ENCODE measurements around the gene STARD13. TPM values are rescaled to one million over a fixed set of nuclear protein-coding genes. Genes with fewer than 3 reads are reported as not detected.

The STARD13 gene
- total and polyA plus RNA-seq, 4 donors, result 2.7 to 15.3 (median 5.7) TPM

DNA sequence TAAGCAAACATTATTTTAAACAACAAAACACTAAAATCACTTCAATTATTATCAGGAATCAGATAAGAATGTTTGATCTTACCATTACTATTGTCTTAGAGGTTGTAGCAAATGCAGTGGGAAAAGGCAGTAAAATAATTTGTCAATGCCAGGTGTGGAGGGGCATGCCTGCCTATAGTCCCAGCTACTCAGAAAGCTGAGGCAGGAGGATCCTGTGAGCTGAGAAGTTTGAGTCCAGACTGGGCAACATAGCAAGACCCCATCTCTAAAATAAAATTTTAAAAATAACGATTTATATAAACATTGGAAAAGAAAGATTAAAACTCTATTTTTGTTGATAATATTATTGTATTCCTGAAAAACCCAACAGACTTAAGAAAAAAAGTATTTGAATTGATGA, 202.5 kb downstream of the STARD13 start:
- H3K9ac ChIP-seq (ENCODE audit: low read depth in 1 of 2, low read length in 2 of 2), result no peak overlapping the region
- no peak for DNase-seq (ENCODE audit: low spot score)

GRCh38 chr13:33081666-33082065, 203.9 kb downstream of the STARD13 start:
- no peak overlapping the region for H3K4me3 ChIP-seq (ENCODE audit: low read depth in 1 of 3, low read length in 3 of 3)
- no peak overlapping the region for H3K9ac ChIP-seq (ENCODE audit: low read depth in 1 of 2, low read length in 2 of 2)
- H3K27ac ChIP-seq (ENCODE audit: low read depth in 1 of 2, low read length in 2 of 2), result no peak overlapping the region
- TF ChIP-seq SP1 (IDR thresholded peaks at IDR 0.05) (no peak), NR2F2 (IDR thresholded peaks at IDR 0.05) (no peak), GABPA (IDR thresholded peaks at IDR 0.05 in 1 of 2, conservative IDR thresholded peaks at IDR 0.05 in 1 of 2) (no peak), RAD21 (IDR thresholded peaks at IDR 0.05) (no peak), ATF3 (IDR thresholded peaks at IDR 0.05) (no peak), YY1 (IDR thresholded peaks at IDR 0.05) (no peak)
- TF ChIP-seq, protein P1, sequence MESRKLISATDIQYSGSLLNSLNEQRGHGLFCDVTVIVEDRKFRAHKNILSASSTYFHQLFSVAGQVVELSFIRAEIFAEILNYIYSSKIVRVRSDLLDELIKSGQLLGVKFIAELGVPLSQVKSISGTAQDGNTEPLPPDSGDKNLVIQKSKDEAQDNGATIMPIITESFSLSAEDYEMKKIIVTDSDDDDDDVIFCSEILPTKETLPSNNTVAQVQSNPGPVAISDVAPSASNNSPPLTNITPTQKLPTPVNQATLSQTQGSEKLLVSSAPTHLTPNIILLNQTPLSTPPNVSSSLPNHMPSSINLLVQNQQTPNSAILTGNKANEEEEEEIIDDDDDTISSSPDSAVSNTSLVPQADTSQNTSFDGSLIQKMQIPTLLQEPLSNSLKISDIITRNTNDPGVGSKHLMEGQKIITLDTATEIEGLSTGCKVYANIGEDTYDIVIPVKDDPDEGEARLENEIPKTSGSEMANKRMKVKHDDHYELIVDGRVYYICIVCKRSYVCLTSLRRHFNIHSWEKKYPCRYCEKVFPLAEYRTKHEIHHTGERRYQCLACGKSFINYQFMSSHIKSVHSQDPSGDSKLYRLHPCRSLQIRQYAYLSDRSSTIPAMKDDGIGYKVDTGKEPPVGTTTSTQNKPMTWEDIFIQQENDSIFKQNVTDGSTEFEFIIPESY (IDR thresholded peaks at IDR 0.05), result no peak
- WGBS, result 59% methylated on average over 1 of the region's 1 CpG
- H3K27me3 ChIP-seq (ENCODE audit: control insufficient read depth in 4 of 4, insufficient read depth in 4 of 4, low read length in 3 of 4), result no peaks in the 10 kb centered on the region
- no peaks in the 10 kb centered on the region for H3K9me3 ChIP-seq (ENCODE audit: control insufficient read depth in 4 of 4, low read length in 3 of 4)
- H3K36me3 ChIP-seq (ENCODE audit: control insufficient read depth in 4 of 4, insufficient read depth in 3 of 4, low read depth in 1 of 4, low read length in 3 of 4), result no peaks in the 10 kb centered on the region
- no peak for DNase-seq (ENCODE audit: low spot score)
- H3K4me1 ChIP-seq (ENCODE audit: control insufficient read depth in 4 of 4, insufficient read depth in 4 of 4, low read length in 3 of 4), result no peaks in the 10 kb centered on the region

More for the DNA sequence above, 202.5 kb downstream of the STARD13 start:
- 91% methylated on average over 1 of the region's 1 CpG for WGBS
- TF ChIP-seq CTCF (IDR thresholded peaks at IDR 0.05; ENCODE audit: low read depth, low read length, missing input control), result no peak
- TF ChIP-seq HNF4A (conservative IDR thresholded peaks at IDR 0.05), result no peak
- TF ChIP-seq, protein P2, sequence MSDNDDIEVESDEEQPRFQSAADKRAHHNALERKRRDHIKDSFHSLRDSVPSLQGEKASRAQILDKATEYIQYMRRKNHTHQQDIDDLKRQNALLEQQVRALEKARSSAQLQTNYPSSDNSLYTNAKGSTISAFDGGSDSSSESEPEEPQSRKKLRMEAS (IDR thresholded peaks at IDR 0.05), result no peak
- TF ChIP-seq SP1 (IDR thresholded peaks at IDR 0.05), result no peak
- no peak for TF ChIP-seq FOXA1 (IDR thresholded peaks at IDR 0.05)
- TF ChIP-seq NR2F2 (IDR thresholded peaks at IDR 0.05), result no peak
- TF ChIP-seq RXRA (IDR thresholded peaks at IDR 0.05), result no peak
- TF ChIP-seq EGR1 (IDR thresholded peaks at IDR 0.05; ENCODE audit: low read depth in 2 of 2), result no peak
- no peak for TF ChIP-seq HNF4G (IDR thresholded peaks at IDR 0.05)
- TF ChIP-seq RAD21 (IDR thresholded peaks at IDR 0.05), result no peak
- Histone ChIP-seq H3K4me1 (ENCODE audit: control insufficient read depth in 4 of 4, insufficient read depth in 4 of 4, low read length in 3 of 4) (no peaks in the 10 kb centered on the region), H3K27me3 (ENCODE audit: control insufficient read depth in 4 of 4, insufficient read depth in 4 of 4, low read length in 3 of 4) (no peaks in the 10 kb centered on the region), H3K27ac (ENCODE audit: low read depth in 1 of 2, low read length in 2 of 2) (no peak overlapping the region), H3K36me3 (ENCODE audit: control insufficient read depth in 4 of 4, insufficient read depth in 3 of 4, low read depth in 1 of 4, low read length in 3 of 4) (no peaks in the 10 kb centered on the region), H3K4me3 (ENCODE audit: low read depth in 1 of 3, low read length in 3 of 3) (no peak overlapping the region), H3K9me3 (ENCODE audit: control insufficient read depth in 4 of 4, low read length in 3 of 4) (no peaks in the 10 kb centered on the region)

GRCh38 chr13:33080972-33081590, 204.5 kb downstream of the STARD13 start:
- H3K4me1 ChIP-seq (ENCODE audit: control insufficient read depth in 4 of 4, insufficient read depth in 4 of 4, low read length in 3 of 4), result no peaks in the 10 kb centered on the region
- no peaks in the 10 kb centered on the region for H3K36me3 ChIP-seq (ENCODE audit: control insufficient read depth in 4 of 4, insufficient read depth in 3 of 4, low read depth in 1 of 4, low read length in 3 of 4)
- H3K9ac ChIP-seq (ENCODE audit: low read depth in 1 of 2, low read length in 2 of 2), result no peak overlapping the region
- no peak overlapping the region for H3K27ac ChIP-seq (ENCODE audit: low read depth in 1 of 2, low read length in 2 of 2)
- WGBS, result 65% methylated on average over 5 of the region's 5 CpGs
- no peak for DNase-seq (ENCODE audit: low spot score)
- TF ChIP-seq, protein P2 (IDR thresholded peaks at IDR 0.05), result no peak
- TF ChIP-seq NR2F2 (IDR thresholded peaks at IDR 0.05), result no peak
- TF ChIP-seq, protein P1 (IDR thresholded peaks at IDR 0.05), result no peak
- no peak for TF ChIP-seq TAF1 (conservative IDR thresholded peaks at IDR 0.05)
- no peak for TF ChIP-seq JUND (IDR thresholded peaks at IDR 0.05)
- TF ChIP-seq HNF4G (IDR thresholded peaks at IDR 0.05), result no peak
- no peak for TF ChIP-seq HNF4A (conservative IDR thresholded peaks at IDR 0.05)
- TF ChIP-seq GABPA (IDR thresholded peaks at IDR 0.05 in 1 of 2, conservative IDR thresholded peaks at IDR 0.05 in 1 of 2), result no peak
- no peak for TF ChIP-seq EGR1 (IDR thresholded peaks at IDR 0.05; ENCODE audit: low read depth in 2 of 2)
- H3K4me3 ChIP-seq (ENCODE audit: low read depth in 1 of 3, low read length in 3 of 3), result no peak overlapping the region
- no peaks in the 10 kb centered on the region for H3K27me3 ChIP-seq (ENCODE audit: control insufficient read depth in 4 of 4, insufficient read depth in 4 of 4, low read length in 3 of 4)
- no peaks in the 10 kb centered on the region for H3K9me3 ChIP-seq (ENCODE audit: control insufficient read depth in 4 of 4, low read length in 3 of 4)

Measured in liver (tissue), 9 donors.